GM23338 (cell line): ENCODE results near the gene MYD88. TPM values are rescaled to one million over a fixed set of nuclear protein-coding genes. Genes with fewer than 3 reads are reported as not detected.

Experiments used
- ATAC-seq: fragments of 200-7000 bp; cut with Tn5 transposase; 3 replicates; pipeline ENCODE4 v1.9.1; 2020
- DNase-seq: peaks from one replicate; pipeline ENCODE4 v3.0.0-alpha.2; 2015; ENCODE audit warnings: low spot score
- H2AFZ ChIP-seq: fragments of 200-600 bp; sonication (generic); 2 replicates; pipeline ENCODE4 v1.8.0; 2016; ENCODE audit warnings: antibody characterized with exemption, mild to moderate bottlenecking, moderate library complexity
- H3F3A ChIP-seq: fragments of 200-600 bp; sonication (generic); replicated peaks from 2 replicates; pipeline ENCODE4 v1.8.0; 2017; ENCODE audit warnings: antibody characterized with exemption, mixed run types, low read depth
- H3K27ac ChIP-seq: fragments of 200-600 bp; sonication (generic); 2 replicates; pipeline ENCODE4 v1.6.1; 2016; ENCODE audit warnings: low read depth
- H3K27me3 ChIP-seq: fragments of 200-600 bp; sonication (generic); 2 replicates; pipeline ENCODE4 v1.8.0; 2016; ENCODE audit warnings: mild to moderate bottlenecking, mixed run types, moderate library complexity; ENCODE audit not compliant: insufficient read depth
- H3K36me3 ChIP-seq: fragments of 200-600 bp; sonication (generic); 2 replicates; pipeline ENCODE4 v1.8.0; 2016; ENCODE audit warnings: mild to moderate bottlenecking; ENCODE audit not compliant: insufficient read depth
- H3K4me1 ChIP-seq: fragments of 200-600 bp; sonication (generic); 2 replicates; pipeline ENCODE4 v1.8.0; 2016; ENCODE audit warnings: mild to moderate bottlenecking, moderate library complexity; ENCODE audit not compliant: insufficient read depth
- H3K4me2 ChIP-seq: fragments of 200-600 bp; sonication (generic); 2 replicates; pipeline ENCODE4 v1.7.1; 2017; ENCODE audit warnings: mixed run types
- H3K4me3 ChIP-seq: fragments of 200-600 bp; sonication (generic); 2 replicates; pipeline ENCODE4 v1.6.1; 2016; ENCODE audit warnings: mixed run types
- H3K79me2 ChIP-seq: fragments of 200-600 bp; sonication (generic); replicated peaks from 2 replicates; pipeline ENCODE4 v1.8.0; 2017; ENCODE audit warnings: mild to moderate bottlenecking; ENCODE audit not compliant: insufficient read depth
- H3K9me2 ChIP-seq: fragments of 200-600 bp; sonication (generic); 2 replicates; pipeline ENCODE4 v1.8.0; 2017; ENCODE audit not compliant: insufficient read depth
- H4K20me1 ChIP-seq: fragments of 200-600 bp; sonication (generic); replicated peaks from 2 replicates; pipeline ENCODE4 v1.8.0; 2017; ENCODE audit warnings: mild to moderate bottlenecking; ENCODE audit not compliant: insufficient read depth
- H3K27ac Mint-ChIP-seq: 2 replicates; pipeline ENCODE4 v1.8.0; 2020; ENCODE audit warnings: inconsistent platforms, mild to moderate bottlenecking, moderate library complexity, mixed read lengths
- H3K27me3 Mint-ChIP-seq: 3 replicates; pipeline ENCODE4 v1.8.0; 2022; ENCODE audit warnings: low read depth, mild to moderate bottlenecking, moderate library complexity, mixed read lengths, inconsistent platforms; ENCODE audit not compliant: insufficient read depth, poor library complexity
- H3K36me3 Mint-ChIP-seq: 3 replicates; pipeline ENCODE4 v1.8.0; 2021; ENCODE audit warnings: low read depth, mild to moderate bottlenecking, inconsistent platforms, moderate library complexity, mixed read lengths
- H3K4me1 Mint-ChIP-seq: 3 replicates; pipeline ENCODE4 v1.8.0; 2020; ENCODE audit warnings: mild to moderate bottlenecking, inconsistent platforms, mixed read lengths
- H3K4me3 Mint-ChIP-seq: 3 replicates; pipeline ENCODE4 v1.8.0; 2021; ENCODE audit warnings: moderate library complexity, mild to moderate bottlenecking, inconsistent platforms, mixed read lengths
- H3K9me3 Mint-ChIP-seq: 3 replicates; pipeline ENCODE4 v1.8.0; 2020; ENCODE audit warnings: moderate library complexity, mild to moderate bottlenecking, inconsistent platforms, mixed read lengths
- CREB1 ChIP-seq: fragments of 250-450 bp; sonication (Bioruptor Pico); IDR thresholded peaks from 2 replicates; pipeline ENCODE4 v1.5.0; 2020; ENCODE audit warnings: low read depth, mild to moderate bottlenecking, moderate library complexity
- CTCF ChIP-seq, 2 experiments: fragments of 200-600 bp in 1 of 2; sonication (generic) in 1 of 2; conservative IDR thresholded peaks; 2 replicates each; pipeline versions ENCODE4 v1.5.1 to v1.6.1; 2016 to 2017; ENCODE audit warnings: antibody characterized with exemption in 2 of 2, low read depth in 2 of 2, mild to moderate bottlenecking in 2 of 2, moderate library complexity in 1 of 2
- EZH2 ChIP-seq: fragments of 200-600 bp; sonication (generic); IDR thresholded peaks from one replicate; pipeline ENCODE4 v1.8.0; 2017; ENCODE audit warnings: antibody characterized with exemption, mild to moderate bottlenecking, low read depth; ENCODE audit not compliant: unreplicated experiment
- JUNB ChIP-seq: IDR thresholded peaks from one replicate; pipeline ENCODE4 v1.6.1; 2016; ENCODE audit warnings: antibody characterized with exemption; ENCODE audit not compliant: unreplicated experiment
- NANOG ChIP-seq: IDR thresholded peaks from 2 replicates; pipeline ENCODE4 v1.6.1; 2016; ENCODE audit warnings: antibody characterized with exemption, borderline replicate concordance
- POLR2AphosphoS5 ChIP-seq: IDR thresholded peaks from 2 replicates; pipeline ENCODE4 v1.6.1; 2016; ENCODE audit warnings: antibody characterized with exemption, low read depth
- REST ChIP-seq: IDR thresholded peaks from one replicate; pipeline ENCODE4 v1.6.1; 2018; ENCODE audit warnings: antibody characterized with exemption; ENCODE audit not compliant: unreplicated experiment
- STAT1 ChIP-seq: IDR thresholded peaks from one replicate; pipeline ENCODE4 v1.6.1; 2016; ENCODE audit warnings: antibody characterized with exemption; ENCODE audit not compliant: unreplicated experiment
- ZNF114 ChIP-seq: fragments of 250-450 bp; sonication (Bioruptor Pico); IDR thresholded peaks from 2 replicates; pipeline ENCODE4 v1.5.0; 2020; ENCODE audit warnings: mild to moderate bottlenecking, moderate library complexity
- ZNF331 ChIP-seq: fragments of 250-450 bp; sonication (Bioruptor Pico); IDR thresholded peaks from 2 replicates; pipeline ENCODE4 v1.5.0; 2020; ENCODE audit warnings: low read depth, mild to moderate bottlenecking, moderate library complexity
- ZNF462 ChIP-seq: fragments of 250-450 bp; sonication (Bioruptor Pico); IDR thresholded peaks from 2 replicates; pipeline ENCODE4 v1.5.0; 2020; ENCODE audit warnings: mild to moderate bottlenecking, moderate library complexity
- polyA plus RNA-seq: library from polyadenylated mRNA; unstranded; fragments of >200 nt; fragmentation: Nextera tagmentation; extraction: Ambion mirVana; gene quantifications from 2 replicates; pipeline ENCODE4 v1.2.1, GENCODE V29; 2016
- total RNA-seq: library from RNA; depleted of rRNA; stranded (reverse); fragments of >200 nt; shearing (Covaris generic); gene quantifications from 2 replicates; pipeline ENCODE4 v1.2.3, GENCODE V29; 2014
- TF ChIP-seq, protein P1 (sequence below): IDR thresholded peaks from 2 replicates; pipeline ENCODE4 v1.6.1; 2016; ENCODE audit warnings: antibody characterized with exemption

MYD88 gene
- total and polyA plus RNA-seq, 2 experiments from 2014 or later, result 15.5 to 26.0 TPM

- peaks cover 3% of the 10 kb centered on the region for H3K9me3 Mint-ChIP-seq
- Histone ChIP-seq H3K4me2 (no peak overlapping the region), H3K27me3 (no peaks in the 10 kb centered on the region), H2AFZ (no peak overlapping the region), H3K4me1 (peaks cover 15% of the 10 kb centered on the region), H3F3A (peaks cover 11% of the 10 kb centered on the region), H4K20me1 (no peaks in the 10 kb centered on the region), H3K79me2 (peaks cover 11% of the 10 kb centered on the region), H3K4me3 (no peak overlapping the region), H3K9me2 (no peaks in the 10 kb centered on the region), H3K36me3 (no peaks in the 10 kb centered on the region), H3K27ac (no peak overlapping the region)
- H3K4me3 Mint-ChIP-seq, result no peak overlapping the region; the same call in 2 of the 3 replicates
- H3K36me3 Mint-ChIP-seq, result peaks cover 24% of the 10 kb centered on the region
- H3K27ac Mint-ChIP-seq, result no peak overlapping the region
- ATAC-seq (no peak), DNase-seq (no peak)
- peaks cover 21% of the 10 kb centered on the region for H3K4me1 Mint-ChIP-seq
- TF ChIP-seq ZNF462 (CRISPR knock-in tag) (no peak), POLR2AphosphoS5 (no peak), NANOG (no peak), CREB1 (CRISPR knock-in tag) (no peak), REST (no peak), STAT1 (no peak), ZNF331 (CRISPR knock-in tag) (no peak), CTCF (conservative IDR thresholded peaks at IDR 0.05; ENCODE audit: low read depth in 2 of 2) (no peak), JUNB (no peak), ZNF114 (CRISPR knock-in tag) (no peak), EZH2 (no peak)
- TF ChIP-seq, protein P1, sequence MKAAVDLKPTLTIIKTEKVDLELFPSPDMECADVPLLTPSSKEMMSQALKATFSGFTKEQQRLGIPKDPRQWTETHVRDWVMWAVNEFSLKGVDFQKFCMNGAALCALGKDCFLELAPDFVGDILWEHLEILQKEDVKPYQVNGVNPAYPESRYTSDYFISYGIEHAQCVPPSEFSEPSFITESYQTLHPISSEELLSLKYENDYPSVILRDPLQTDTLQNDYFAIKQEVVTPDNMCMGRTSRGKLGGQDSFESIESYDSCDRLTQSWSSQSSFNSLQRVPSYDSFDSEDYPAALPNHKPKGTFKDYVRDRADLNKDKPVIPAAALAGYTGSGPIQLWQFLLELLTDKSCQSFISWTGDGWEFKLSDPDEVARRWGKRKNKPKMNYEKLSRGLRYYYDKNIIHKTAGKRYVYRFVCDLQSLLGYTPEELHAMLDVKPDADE, result no peak
- peaks cover 21% of the 10 kb centered on the region for H3K27me3 Mint-ChIP-seq
Observed at GRCh38 chr3:38141173-38141951, 2.9 kb downstream of the MYD88 start.
